ENCODE measurements around the gene PPP1R13L. TPM values are rescaled to one million over a fixed set of nuclear protein-coding genes. Genes with fewer than 3 reads are reported as not detected.

PPP1R13L gene
- total and polyA plus RNA-seq, 2 of the 8 experiments (the other 6 are each of a cell fraction or from before 2014, with no cell fraction given): 9.1 to 15.3 TPM

GRCh38 chr19:45351401-45351952 is 53.4 kb downstream of the PPP1R13L start:
- Histone ChIP-seq H3K79me2 (ENCODE audit: control insufficient read depth in 1 of 2, insufficient read depth in 2 of 2, low read length in 2 of 2) (no peaks in the 10 kb centered on the region), H3K27ac (ENCODE audit: low read depth, low read length) (no peak overlapping the region), H3K27me3 (replicated peaks in 1 of 4; ENCODE audit: control insufficient read depth in 3 of 4, extremely low read depth in 1 of 4, insufficient read depth in 3 of 4, low read length in 3 of 4) (no peaks in the 10 kb centered on the region), H3K56ac (replicated peaks; ENCODE audit: insufficient read length, low read depth, low read length) (no peak overlapping the region), H2BK15ac (ENCODE audit: low read length) (no peak overlapping the region), H3K79me1 (ENCODE audit: low read depth, low read length) (peaks cover 2% of the 10 kb centered on the region; the same call in 1 of the 2 replicates), H2BK20ac (ENCODE audit: low read length) (no peak overlapping the region), H3K4ac (replicated peaks; ENCODE audit: insufficient read length, low read depth, low read length) (no peak overlapping the region), H3K14ac (ENCODE audit: insufficient read length) (no peak overlapping the region), H4K91ac (replicated peaks; ENCODE audit: insufficient read length, low read length) (no peak overlapping the region), H2AK5ac (ENCODE audit: low read depth, low read length) (no peak overlapping the region), H3K18ac (ENCODE audit: extremely low read depth, low read length) (no peak overlapping the region), H2BK12ac (ENCODE audit: low read depth, low read length) (no peak overlapping the region), H2BK120ac (replicated peaks; ENCODE audit: low read depth, low read length) (no peak overlapping the region), H3K23me2 (ENCODE audit: low read depth, low read length) (no peaks in the 10 kb centered on the region), H3K36me3 (ENCODE audit: control insufficient read depth in 2 of 4, insufficient read depth in 4 of 4, low read length in 3 of 4) (peaks cover 18 to 62% (median 44%) of the 10 kb centered on the region in 4 experiments; a peak in 6 of 8 replicates), H2BK5ac (ENCODE audit: low read depth, low read length) (no peak overlapping the region), H4K20me1 (replicated peaks in 1 of 2; ENCODE audit: control insufficient read depth in 1 of 2, insufficient read depth in 2 of 2, low read length in 2 of 2) (peaks cover 1 to 33% of the 10 kb centered on the region in 2 experiments), H4K5ac (ENCODE audit: insufficient read length, low read depth, low read length) (no peak overlapping the region), H3K4me1 (replicated peaks in 1 of 4; ENCODE audit: control insufficient read depth in 3 of 4, insufficient read depth in 4 of 4, low read length in 3 of 4) (peaks cover 0 to 9% (median 5%) of the 10 kb centered on the region in 4 experiments; a peak in 2 of 7 replicates), H3K4me3 (ENCODE audit: extremely low read depth in 1 of 4, insufficient read depth in 2 of 4, low read depth in 3 of 4, low read length in 4 of 4) (no peak overlapping the region), H3K9ac (replicated peaks in 1 of 4; ENCODE audit: extremely low read depth in 1 of 4, low read depth in 3 of 4, low read length in 3 of 4) (no peak overlapping the region), H3K23ac (ENCODE audit: insufficient read length) (no peak overlapping the region), H4K8ac (ENCODE audit: extremely low read depth, insufficient read depth, low read length) (peak overlapping the region; percentile 89; the same call in 1 of the 2 replicates), H2AFZ (ENCODE audit: low read length) (no peak overlapping the region), H3K9me3 (ENCODE audit: insufficient read depth in 2 of 2, low read depth in 1 of 2, low read length in 1 of 2) (no peaks in the 10 kb centered on the region), H3K4me2 (ENCODE audit: insufficient read depth in 1 of 2, low read depth in 2 of 2, low read length in 2 of 2) (no peak overlapping the region)
- DNase-seq (ENCODE audit: low read depth in 1 of 2, low spot score in 2 of 2) (no peak), FAIRE-seq (no peak)
- POLR2A ChIA-PET (ENCODE audit: partially characterized antibody): interaction anchor here (0.8 to 5.9 kb wide), 4 partner anchors 9 to 241 kb away, joined by 3 to 36 read pairs (median 14); partner anchors contain the start of gene ERCC2
- TF ChIP-seq BACH1 (IDR thresholded peaks at IDR 0.05; ENCODE audit: low read length): no peak
- TF ChIP-seq SIN3A (conservative IDR thresholded peaks at IDR 0.05 in 1 of 2, IDR thresholded peaks at IDR 0.05 in 1 of 2; ENCODE audit: low read depth in 1 of 2, low read length in 2 of 2): no peak
- no peak for TF ChIP-seq TCF12 (IDR thresholded peaks at IDR 0.05; ENCODE audit: low read depth, low read length)
- no peak for TF ChIP-seq ZNF274 (IDR thresholded peaks at IDR 0.05; ENCODE audit: borderline replicate concordance, extremely low read depth, low read length)
- no peak for TF ChIP-seq BCL11A (IDR thresholded peaks at IDR 0.05; ENCODE audit: low read depth in 2 of 2, low read length in 2 of 2)
- no peak for TF ChIP-seq CEBPB (IDR thresholded peaks at IDR 0.05; ENCODE audit: low read depth, low read length)
- no peak for TF ChIP-seq POU5F1 (IDR thresholded peaks at IDR 0.05; ENCODE audit: low read depth, low read length)
- no peak for TF ChIP-seq HDAC6 (IDR thresholded peaks at IDR 0.05; ENCODE audit: low read depth, low read length)
- TF ChIP-seq POLR2AphosphoS5 (IDR thresholded peaks at IDR 0.05; ENCODE audit: low read depth, low read length): no peak
- WGBS, 2 experiments (ENCODE audit: extremely low coverage in 1 of 2, insufficient coverage in 1 of 2, insufficient read length in 1 of 2, insufficient replicate concordance in 2 of 2, low coverage in 1 of 2, low lambda C conversion rate in 2 of 2, missing lambda C conversion rate in 1 of 2): 90% methylated on average over 13 of the region's 13 CpGs; no CpG with 5 or more reads in 1 of the 2 experiments
- CTCF ChIA-PET (ENCODE audit: partially characterized antibody): interaction anchor here (0.6 to 1.9 kb wide), 3 partner anchors 27 to 127 kb away, joined by 3 to 5 read pairs (median 4); no protein-coding TSS in a partner anchor
